HepG2 (cell line): ENCODE results near the gene PIGL. TPM values are rescaled to one million over a fixed set of nuclear protein-coding genes. Genes with fewer than 3 reads are reported as not detected.

ENCODE experiments used
- DMAP1 ChIP-seq: IDR thresholded peaks from 2 replicates; pipeline ENCODE4 v1.6.1; 2016
- DPF2 ChIP-seq: sonication (generic); formaldehyde crosslinking; IDR thresholded peaks from 2 replicates; pipeline ENCODE4 v1.4.0; 2020; ENCODE audit warnings: mild to moderate bottlenecking, low read depth, missing genetic modification reagents, borderline replicate concordance
- FOXK1 ChIP-seq: sonication (generic); formaldehyde crosslinking; IDR thresholded peaks from 2 replicates; pipeline ENCODE4 v1.4.0; 2020; ENCODE audit warnings: low read depth, missing genetic modification reagents, borderline replicate concordance
- HNF4A ChIP-seq: sonication (generic); formaldehyde crosslinking; IDR thresholded peaks from 2 replicates; pipeline ENCODE4 v1.4.0; 2020; ENCODE audit warnings: missing genetic modification reagents
- IRF2 ChIP-seq: IDR thresholded peaks from 2 replicates; pipeline ENCODE4 v1.6.1; 2018; ENCODE audit warnings: missing genetic modification reagents, missing compliant biosample characterization
- MIER3 ChIP-seq: IDR thresholded peaks from 2 replicates; pipeline ENCODE4 v1.6.1; 2016; ENCODE audit warnings: missing compliant biosample characterization, borderline replicate concordance
- NKX3-1 ChIP-seq: sonication (generic); formaldehyde crosslinking; IDR thresholded peaks from 2 replicates; pipeline ENCODE4 v1.5.0; 2020; ENCODE audit warnings: missing genetic modification reagents
- SOX5 ChIP-seq: IDR thresholded peaks from 2 replicates; pipeline ENCODE4 v1.6.1; 2016; ENCODE audit warnings: borderline replicate concordance
- polyA plus RNA-seq, 8 experiments: library from polyadenylated mRNA; depleted of rRNA in 3 of 8; stranded (reverse) in 7 of 8; unstranded in 1 of 8; fragments of >200 nt; fragmentation: Illumina TruSeq in 4 of 8; extraction: Trizol in 4 of 8; gene quantifications; 2 replicates each; pipeline versions ENCODE4 v1.2.1 to v1.2.3, GENCODE V29; 2011 to 2016; ENCODE audit warnings: low read depth in 4 of 8, missing spikeins in 1 of 8, mixed read lengths in 1 of 8; ENCODE audit not compliant: insufficient read depth in 1 of 8
- total RNA-seq, 5 experiments: library from RNA; depleted of rRNA; stranded (reverse); fragments of >200 nt; fragmentation: Illumina TruSeq; extraction: Trizol; gene quantifications; 2 replicates each; pipeline ENCODE4 v1.2.3, GENCODE V29; 2016; ENCODE audit warnings: low read depth in 1 of 5
- TF ChIP-seq, protein P1 (sequence below): sonication (generic); formaldehyde crosslinking; IDR thresholded peaks from one replicate; pipeline ENCODE4 v1.5.1; 2020; ENCODE audit warnings: mild to moderate bottlenecking, missing genetic modification reagents; ENCODE audit errors: not compliant biosample characterization
- TF ChIP-seq, protein P2 (sequence below): sonication (generic); formaldehyde crosslinking; IDR thresholded peaks from 2 replicates; pipeline ENCODE4 v1.4.0; 2020; ENCODE audit warnings: missing genetic modification reagents, borderline replicate concordance
- TF ChIP-seq, protein P3 (sequence below): sonication (generic); formaldehyde crosslinking; IDR thresholded peaks from 2 replicates; pipeline ENCODE4 v1.9.0; 2021; ENCODE audit warnings: missing genetic modification reagents, borderline replicate concordance
- TF ChIP-seq, protein P4 (sequence below): sonication (generic); formaldehyde crosslinking; IDR thresholded peaks from 2 replicates; pipeline ENCODE4 v1.5.0; 2020; ENCODE audit warnings: mild to moderate bottlenecking, missing genetic modification reagents

The PIGL gene
- total and polyA plus RNA-seq, 2 of the 13 experiments (the other 11 are each of a cell fraction or from before 2014, with no cell fraction given), result 28.5 to 63.8 TPM

DNA sequence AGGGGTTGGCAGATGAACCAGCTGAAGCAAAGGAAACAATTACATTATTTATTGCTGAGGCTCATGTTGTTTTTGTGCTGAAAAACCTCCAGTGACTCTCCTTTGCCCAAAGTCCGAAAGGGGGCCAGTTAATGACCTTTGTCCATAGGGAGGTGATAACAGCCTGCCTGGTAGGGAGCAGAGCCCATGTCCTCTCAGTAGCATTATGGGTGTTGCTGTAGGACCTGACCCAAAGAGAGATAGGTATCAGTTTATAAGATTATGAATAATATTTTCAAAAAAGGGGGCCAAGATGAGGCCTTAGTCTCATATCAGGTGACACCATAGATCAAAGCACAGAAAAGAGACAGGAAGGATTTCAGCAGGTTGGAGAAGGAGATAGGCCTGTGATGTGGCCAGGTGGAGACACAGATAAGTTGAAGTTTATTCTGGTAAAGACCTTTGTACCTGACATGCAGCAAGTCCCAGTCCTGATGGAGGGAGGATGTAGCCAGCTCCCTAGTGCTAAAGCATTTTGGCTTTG lies 81.2 kb downstream of the PIGL start (continued):
- TF ChIP-seq, protein P1, sequence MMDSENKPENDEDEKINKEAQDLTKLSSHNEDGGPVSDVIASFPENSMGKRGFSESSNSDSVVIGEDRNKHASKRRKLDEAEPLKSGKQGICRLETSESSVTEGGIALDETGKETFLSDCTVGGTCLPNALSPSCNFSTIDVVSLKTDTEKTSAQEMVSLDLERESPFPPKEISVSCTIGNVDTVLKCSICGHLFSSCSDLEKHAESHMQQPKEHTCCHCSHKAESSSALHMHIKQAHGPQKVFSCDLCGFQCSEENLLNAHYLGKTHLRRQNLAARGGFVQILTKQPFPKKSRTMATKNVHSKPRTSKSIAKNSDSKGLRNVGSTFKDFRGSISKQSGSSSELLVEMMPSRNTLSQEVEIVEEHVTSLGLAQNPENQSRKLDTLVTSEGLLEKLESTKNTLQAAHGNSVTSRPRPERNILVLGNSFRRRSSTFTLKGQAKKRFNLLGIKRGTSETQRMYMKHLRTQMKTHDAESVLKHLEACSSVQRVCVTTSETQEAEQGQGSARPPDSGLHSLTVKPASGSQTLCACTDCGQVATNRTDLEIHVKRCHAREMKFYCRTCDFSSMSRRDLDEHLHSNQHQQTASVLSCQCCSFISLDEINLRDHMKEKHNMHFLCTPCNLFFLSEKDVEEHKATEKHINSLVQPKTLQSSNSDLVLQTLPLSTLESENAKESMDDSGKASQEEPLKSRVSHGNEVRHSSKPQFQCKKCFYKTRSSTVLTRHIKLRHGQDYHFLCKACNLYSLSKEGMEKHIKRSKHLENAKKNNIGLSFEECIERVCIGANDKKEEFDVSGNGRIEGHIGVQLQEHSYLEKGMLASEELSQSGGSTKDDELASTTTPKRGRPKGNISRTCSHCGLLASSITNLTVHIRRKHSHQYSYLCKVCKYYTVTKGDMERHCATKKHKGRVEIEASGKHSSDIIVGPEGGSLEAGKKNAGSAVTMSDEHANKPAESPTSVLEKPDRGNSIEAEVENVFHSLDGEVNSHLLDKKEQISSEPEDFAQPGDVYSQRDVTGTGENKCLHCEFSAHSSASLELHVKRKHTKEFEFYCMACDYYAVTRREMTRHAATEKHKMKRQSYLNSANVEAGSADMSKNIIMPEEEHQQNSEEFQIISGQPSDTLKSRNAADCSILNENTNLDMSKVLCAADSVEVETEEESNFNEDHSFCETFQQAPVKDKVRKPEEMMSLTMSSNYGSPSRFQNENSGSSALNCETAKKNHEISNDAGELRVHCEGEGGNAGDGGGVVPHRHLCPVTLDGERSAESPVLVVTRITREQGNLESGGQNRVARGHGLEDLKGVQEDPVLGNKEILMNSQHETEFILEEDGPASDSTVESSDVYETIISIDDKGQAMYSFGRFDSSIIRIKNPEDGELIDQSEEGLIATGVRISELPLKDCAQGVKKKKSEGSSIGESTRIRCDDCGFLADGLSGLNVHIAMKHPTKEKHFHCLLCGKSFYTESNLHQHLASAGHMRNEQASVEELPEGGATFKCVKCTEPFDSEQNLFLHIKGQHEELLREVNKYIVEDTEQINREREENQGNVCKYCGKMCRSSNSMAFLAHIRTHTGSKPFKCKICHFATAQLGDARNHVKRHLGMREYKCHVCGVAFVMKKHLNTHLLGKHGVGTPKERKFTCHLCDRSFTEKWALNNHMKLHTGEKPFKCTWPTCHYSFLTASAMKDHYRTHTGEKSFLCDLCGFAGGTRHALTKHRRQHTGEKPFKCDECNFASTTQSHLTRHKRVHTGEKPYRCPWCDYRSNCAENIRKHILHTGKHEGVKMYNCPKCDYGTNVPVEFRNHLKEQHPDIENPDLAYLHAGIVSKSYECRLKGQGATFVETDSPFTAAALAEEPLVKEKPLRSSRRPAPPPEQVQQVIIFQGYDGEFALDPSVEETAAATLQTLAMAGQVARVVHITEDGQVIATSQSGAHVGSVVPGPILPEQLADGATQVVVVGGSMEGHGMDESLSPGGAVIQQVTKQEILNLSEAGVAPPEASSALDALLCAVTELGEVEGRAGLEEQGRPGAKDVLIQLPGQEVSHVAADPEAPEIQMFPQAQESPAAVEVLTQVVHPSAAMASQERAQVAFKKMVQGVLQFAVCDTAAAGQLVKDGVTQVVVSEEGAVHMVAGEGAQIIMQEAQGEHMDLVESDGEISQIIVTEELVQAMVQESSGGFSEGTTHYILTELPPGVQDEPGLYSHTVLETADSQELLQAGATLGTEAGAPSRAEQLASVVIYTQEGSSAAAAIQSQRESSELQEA (CRISPR knock-in tag), result no peak
- 0 out of 2 replicates have a peak, but pooled peaks have one; percentile 11 for TF ChIP-seq NKX3-1
- TF ChIP-seq FOXK1 (CRISPR knock-in tag), result peak; percentile 7; the same call in 1 of the 2 replicates
- TF ChIP-seq DMAP1, result peak; percentile 73; the same call in 1 of the 2 replicates
- TF ChIP-seq, protein P2, sequence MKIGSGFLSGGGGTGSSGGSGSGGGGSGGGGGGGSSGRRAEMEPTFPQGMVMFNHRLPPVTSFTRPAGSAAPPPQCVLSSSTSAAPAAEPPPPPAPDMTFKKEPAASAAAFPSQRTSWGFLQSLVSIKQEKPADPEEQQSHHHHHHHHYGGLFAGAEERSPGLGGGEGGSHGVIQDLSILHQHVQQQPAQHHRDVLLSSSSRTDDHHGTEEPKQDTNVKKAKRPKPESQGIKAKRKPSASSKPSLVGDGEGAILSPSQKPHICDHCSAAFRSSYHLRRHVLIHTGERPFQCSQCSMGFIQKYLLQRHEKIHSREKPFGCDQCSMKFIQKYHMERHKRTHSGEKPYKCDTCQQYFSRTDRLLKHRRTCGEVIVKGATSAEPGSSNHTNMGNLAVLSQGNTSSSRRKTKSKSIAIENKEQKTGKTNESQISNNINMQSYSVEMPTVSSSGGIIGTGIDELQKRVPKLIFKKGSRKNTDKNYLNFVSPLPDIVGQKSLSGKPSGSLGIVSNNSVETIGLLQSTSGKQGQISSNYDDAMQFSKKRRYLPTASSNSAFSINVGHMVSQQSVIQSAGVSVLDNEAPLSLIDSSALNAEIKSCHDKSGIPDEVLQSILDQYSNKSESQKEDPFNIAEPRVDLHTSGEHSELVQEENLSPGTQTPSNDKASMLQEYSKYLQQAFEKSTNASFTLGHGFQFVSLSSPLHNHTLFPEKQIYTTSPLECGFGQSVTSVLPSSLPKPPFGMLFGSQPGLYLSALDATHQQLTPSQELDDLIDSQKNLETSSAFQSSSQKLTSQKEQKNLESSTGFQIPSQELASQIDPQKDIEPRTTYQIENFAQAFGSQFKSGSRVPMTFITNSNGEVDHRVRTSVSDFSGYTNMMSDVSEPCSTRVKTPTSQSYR (CRISPR knock-in tag), result peak; percentile 28; the same call in 1 of the 2 replicates
- TF ChIP-seq, protein P3, sequence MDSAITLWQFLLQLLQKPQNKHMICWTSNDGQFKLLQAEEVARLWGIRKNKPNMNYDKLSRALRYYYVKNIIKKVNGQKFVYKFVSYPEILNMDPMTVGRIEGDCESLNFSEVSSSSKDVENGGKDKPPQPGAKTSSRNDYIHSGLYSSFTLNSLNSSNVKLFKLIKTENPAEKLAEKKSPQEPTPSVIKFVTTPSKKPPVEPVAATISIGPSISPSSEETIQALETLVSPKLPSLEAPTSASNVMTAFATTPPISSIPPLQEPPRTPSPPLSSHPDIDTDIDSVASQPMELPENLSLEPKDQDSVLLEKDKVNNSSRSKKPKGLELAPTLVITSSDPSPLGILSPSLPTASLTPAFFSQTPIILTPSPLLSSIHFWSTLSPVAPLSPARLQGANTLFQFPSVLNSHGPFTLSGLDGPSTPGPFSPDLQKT, result no peak
- peak; percentile 95 for TF ChIP-seq HNF4A
- TF ChIP-seq SOX5 (CRISPR knock-in tag), result peak; percentile 46; the same call in 1 of the 2 replicates
- TF ChIP-seq DPF2 (CRISPR knock-in tag), result peak; percentile 70; the same call in 1 of the 2 replicates
- TF ChIP-seq, protein P4, sequence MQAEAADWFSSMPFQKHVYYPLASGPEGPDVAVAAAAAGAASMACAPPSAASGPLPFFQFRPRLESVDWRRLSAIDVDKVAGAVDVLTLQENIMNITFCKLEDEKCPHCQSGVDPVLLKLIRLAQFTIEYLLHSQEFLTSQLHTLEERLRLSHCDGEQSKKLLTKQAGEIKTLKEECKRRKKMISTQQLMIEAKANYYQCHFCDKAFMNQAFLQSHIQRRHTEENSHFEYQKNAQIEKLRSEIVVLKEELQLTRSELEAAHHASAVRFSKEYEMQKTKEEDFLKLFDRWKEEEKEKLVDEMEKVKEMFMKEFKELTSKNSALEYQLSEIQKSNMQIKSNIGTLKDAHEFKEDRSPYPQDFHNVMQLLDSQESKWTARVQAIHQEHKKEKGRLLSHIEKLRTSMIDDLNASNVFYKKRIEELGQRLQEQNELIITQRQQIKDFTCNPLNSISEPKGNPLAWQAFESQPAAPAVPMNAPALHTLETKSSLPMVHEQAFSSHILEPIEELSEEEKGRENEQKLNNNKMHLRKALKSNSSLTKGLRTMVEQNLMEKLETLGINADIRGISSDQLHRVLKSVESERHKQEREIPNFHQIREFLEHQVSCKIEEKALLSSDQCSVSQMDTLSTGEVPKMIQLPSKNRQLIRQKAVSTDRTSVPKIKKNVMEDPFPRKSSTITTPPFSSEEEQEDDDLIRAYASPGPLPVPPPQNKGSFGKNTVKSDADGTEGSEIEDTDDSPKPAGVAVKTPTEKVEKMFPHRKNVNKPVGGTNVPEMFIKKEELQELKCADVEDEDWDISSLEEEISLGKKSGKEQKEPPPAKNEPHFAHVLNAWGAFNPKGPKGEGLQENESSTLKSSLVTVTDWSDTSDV (CRISPR knock-in tag), result no peak
- TF ChIP-seq IRF2 (CRISPR knock-in tag), result 0 out of 2 replicates have a peak, but pooled peaks have one; percentile 8
- no peak for TF ChIP-seq MIER3
